Psoas muscle (tissue), 8 donors: ENCODE measurements around the gene CHST2. TPM values are rescaled to one million over a fixed set of nuclear protein-coding genes. Genes with fewer than 3 reads are reported as not detected.

Source experiments
- ATAC-seq, 4 donors: fragments of 200-7000 bp; cut with Tn5 transposase; one replicate each; pipeline ENCODE4 v1.9.1; 2020; ENCODE audit warnings: moderate library complexity in 3 of 4, mild to moderate bottlenecking in 2 of 4
- DNase-seq, 2 donors: peaks; one replicate each; pipeline ENCODE4 v3.0.0-alpha.2; 2020
- H3K27ac ChIP-seq: fragments of 200-600 bp; one replicate; pipeline ENCODE4 v1.8.0; 2022
- H3K27me3 ChIP-seq, 3 donors: fragments of 200-600 bp in 1 of 3; one replicate each; pipeline versions ENCODE4 v1.6.1 to v1.8.0; 2013 to 2022; ENCODE audit warnings: low read length in 2 of 3, mild to moderate bottlenecking in 2 of 3, moderate library complexity in 1 of 3; ENCODE audit not compliant: insufficient read depth in 3 of 3
- H3K36me3 ChIP-seq, 2 donors: fragments of 200-600 bp in 1 of 2; one replicate each; pipeline versions ENCODE4 v1.6.1 to v1.8.0; 2013 to 2022; ENCODE audit warnings: low read depth in 1 of 2, mild to moderate bottlenecking in 1 of 2, moderate library complexity in 1 of 2; ENCODE audit not compliant: insufficient read depth in 1 of 2
- H3K4me1 ChIP-seq: fragments of 200-600 bp; one replicate; pipeline ENCODE4 v1.8.0; 2022
- H3K4me3 ChIP-seq: fragments of 200-600 bp; one replicate; pipeline ENCODE4 v1.8.0; 2022; ENCODE audit warnings: mild to moderate bottlenecking
- H3K9me3 ChIP-seq: fragments of 200-600 bp; one replicate; pipeline ENCODE4 v1.8.0; 2022
- whole genome bisulfite sequencing, 3 donors: extraction: QIAGEN DNeasy Blood & Tissue Kit; methylation state at CpG; one replicate each; pipeline versions ENCODE4 v1.1.6 to v1.1.7; 2013; 5-methylcytosine and 5-hydroxymethylcytosine counted together
- intact Hi-C, 2 donors: fragments of 100-400 bp; cut with DNase I; formaldehyde crosslinking; loops; one replicate each; pipeline versions ENCODE4 v1.11.0 to v1.14.2; 2022
- polyA plus RNA-seq, 3 donors: library from polyadenylated mRNA; stranded (reverse); fragments of 200-250 nt; gene quantifications; one replicate each; pipeline ENCODE4 v1.2.3, GENCODE V29; 2013
- total RNA-seq, 4 donors: library from RNA; stranded (reverse); fragmentation: NEBNext Ultra II Directional in 2 of 4; extraction: Animal tissue kit (Norgen Biotek cat#: 25700) in 2 of 4; gene quantifications; one replicate each; pipeline versions ENCODE4 v1.2.1 to v1.2.4, GENCODE V29; 2021 to 2023
- TF ChIP-seq, protein P1 (sequence below): fragments of 200-600 bp; IDR thresholded peaks from one replicate; pipeline ENCODE4 v1.8.0; 2022; ENCODE audit warnings: antibody characterized with exemption
- donor health status: healthy with polysubstance abuse.
- donor health status: DM: no; HTN: no; CAD: no; lungs with moderate emphysema.
- donor health status: Bipolar disorder and iron deficiency.
- donor health status: healthy.
- donor health status: DM: yes; HTN: yes; CAD: no.
- donor health status: DM: no; HTN: no; CAD: no.
- donor health status: DM: no; HTN: no; CAD: no.
- donor health status: DM: yes; HTN: yes; CAD: no.

Gene CHST2
- total and polyA plus RNA-seq, 7 donors = 0.64 to 2.9 (median 1.8) TPM

DNA sequence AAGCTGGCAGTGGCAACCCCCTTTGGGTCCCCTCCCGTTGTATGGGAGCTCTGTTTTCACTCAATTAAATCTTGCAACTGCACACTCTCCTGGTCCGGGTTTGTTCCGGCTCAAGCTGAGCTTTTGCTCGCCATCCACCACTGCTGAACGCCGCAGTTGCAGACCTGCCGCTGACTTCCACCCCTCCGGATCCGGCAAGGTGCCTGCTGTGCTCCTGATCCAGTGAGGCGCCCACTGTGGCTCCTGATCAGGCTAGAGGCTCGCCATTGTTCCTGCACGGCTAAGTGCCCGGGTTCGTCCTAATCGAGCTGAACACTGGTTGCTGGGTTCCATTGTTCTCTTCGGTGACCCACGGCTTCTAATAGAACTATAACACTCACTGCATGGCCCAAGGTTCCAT lies 22.8 kb downstream of the CHST2 start:
- DNase-seq (no peak), ATAC-seq (no peak)
- Histone ChIP-seq H3K4me3 (no peak overlapping the region), H3K27ac (no peak overlapping the region), H3K9me3 (no peaks in the 10 kb centered on the region), H3K36me3 (no peaks in the 10 kb centered on the region), H3K4me1 (no peaks in the 10 kb centered on the region), H3K27me3 (peaks cover 0 to 2% (median 0%) of the 10 kb centered on the region in 3 donors)
- intact Hi-C loops = no loop called here
- TF ChIP-seq, protein P1, sequence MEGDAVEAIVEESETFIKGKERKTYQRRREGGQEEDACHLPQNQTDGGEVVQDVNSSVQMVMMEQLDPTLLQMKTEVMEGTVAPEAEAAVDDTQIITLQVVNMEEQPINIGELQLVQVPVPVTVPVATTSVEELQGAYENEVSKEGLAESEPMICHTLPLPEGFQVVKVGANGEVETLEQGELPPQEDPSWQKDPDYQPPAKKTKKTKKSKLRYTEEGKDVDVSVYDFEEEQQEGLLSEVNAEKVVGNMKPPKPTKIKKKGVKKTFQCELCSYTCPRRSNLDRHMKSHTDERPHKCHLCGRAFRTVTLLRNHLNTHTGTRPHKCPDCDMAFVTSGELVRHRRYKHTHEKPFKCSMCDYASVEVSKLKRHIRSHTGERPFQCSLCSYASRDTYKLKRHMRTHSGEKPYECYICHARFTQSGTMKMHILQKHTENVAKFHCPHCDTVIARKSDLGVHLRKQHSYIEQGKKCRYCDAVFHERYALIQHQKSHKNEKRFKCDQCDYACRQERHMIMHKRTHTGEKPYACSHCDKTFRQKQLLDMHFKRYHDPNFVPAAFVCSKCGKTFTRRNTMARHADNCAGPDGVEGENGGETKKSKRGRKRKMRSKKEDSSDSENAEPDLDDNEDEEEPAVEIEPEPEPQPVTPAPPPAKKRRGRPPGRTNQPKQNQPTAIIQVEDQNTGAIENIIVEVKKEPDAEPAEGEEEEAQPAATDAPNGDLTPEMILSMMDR = no peak
- 86 to 93% (median 87%) methylated on average over 17 of the region's 17 CpGs for WGBS, 3 donors

- Histone ChIP-seq H3K27me3 (peaks cover 0 to 2% (median 0%) of the 10 kb centered on the region in 3 donors), H3K4me3 (no peak overlapping the region), H3K36me3 (no peaks in the 10 kb centered on the region), H3K27ac (no peak overlapping the region), H3K4me1 (no peaks in the 10 kb centered on the region), H3K9me3 (no peaks in the 10 kb centered on the region)
- DNase-seq (no peak), ATAC-seq (no peak)
- intact Hi-C loops = no loop called here
- TF ChIP-seq, protein P1 = no peak
- WGBS, 3 donors = 55 to 76% (median 66%) methylated on average over 4 of the region's 4 CpGs
Observed at GRCh38 chr3:143145906-143146305, 26.3 kb downstream of the CHST2 start.

DNA sequence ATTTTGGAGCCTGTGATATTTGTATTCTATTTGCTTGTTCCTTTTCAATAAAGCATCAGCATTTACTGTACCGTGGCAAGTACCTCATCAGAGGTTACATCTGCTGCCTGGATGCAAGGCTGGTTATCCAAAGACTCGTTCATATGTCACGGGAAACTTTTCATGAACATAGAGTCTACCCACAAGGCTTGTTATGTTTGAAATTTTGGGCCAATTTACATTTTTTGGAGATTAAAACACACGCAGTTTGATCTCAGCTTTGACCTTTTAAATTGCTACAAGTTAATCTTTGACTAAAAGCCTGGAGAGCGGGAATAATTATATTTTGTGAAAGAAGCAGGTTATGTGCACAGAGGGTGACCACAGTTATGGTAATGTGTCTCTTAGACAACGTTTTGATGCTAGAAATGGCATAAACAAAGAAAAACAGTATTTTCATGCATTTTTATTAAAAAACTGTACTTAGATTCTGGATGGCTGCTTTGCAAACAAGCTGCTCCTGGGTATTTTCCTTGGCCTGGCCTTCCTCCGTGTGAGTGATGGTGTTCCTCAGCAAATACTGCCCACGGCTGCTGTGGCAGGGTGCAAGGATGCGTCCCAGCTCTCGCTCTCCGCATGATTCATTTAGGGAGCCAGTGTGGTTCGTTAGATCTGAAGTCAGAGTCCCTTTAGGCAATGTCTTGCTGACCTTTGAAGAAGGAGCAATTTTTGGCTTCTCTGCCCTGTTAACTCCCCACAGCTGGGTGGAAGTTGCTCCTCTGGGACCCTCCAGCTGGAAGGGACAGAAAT lies 27.1 kb downstream of the CHST2 start:
- Histone ChIP-seq H3K9me3 (no peaks in the 10 kb centered on the region), H3K4me3 (no peak overlapping the region), H3K4me1 (no peaks in the 10 kb centered on the region), H3K27ac (no peak overlapping the region), H3K36me3 (no peaks in the 10 kb centered on the region), H3K27me3 (peaks cover 0 to 2% (median 0%) of the 10 kb centered on the region in 3 donors)
- 72 to 74% (median 74%) methylated on average over 12 of the region's 12 CpGs for WGBS, 3 donors
- ATAC-seq = no peak
- intact Hi-C loops = no loop called here
- TF ChIP-seq, protein P1 = no peak
- no peak for DNase-seq

DNA sequence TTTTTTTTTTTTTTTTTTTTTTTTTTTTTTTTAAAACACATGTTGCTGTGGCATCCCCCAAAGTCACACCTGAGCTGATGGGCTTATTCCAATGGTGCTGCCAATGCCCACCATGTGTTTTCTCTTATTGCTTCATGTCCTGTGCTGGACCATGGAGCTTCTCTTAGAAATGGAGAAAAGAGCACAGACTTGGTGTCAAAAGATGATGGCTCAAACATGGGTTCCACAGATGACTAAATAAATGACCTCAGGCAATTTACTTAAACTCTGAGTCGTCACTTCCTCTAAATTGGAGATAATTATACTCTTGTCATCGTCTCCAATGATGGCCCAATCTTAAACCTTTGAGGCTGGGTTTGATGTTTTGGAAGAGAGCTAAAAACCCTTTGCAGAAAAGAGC lies 28.1 kb downstream of the CHST2 start:
- H3K4me3 ChIP-seq = no peak overlapping the region
- no peaks in the 10 kb centered on the region for H3K36me3 ChIP-seq
- H3K4me1 ChIP-seq = no peaks in the 10 kb centered on the region
- no peak overlapping the region for H3K27ac ChIP-seq
- peaks cover 0 to 2% (median 0%) of the 10 kb centered on the region in 3 donors for H3K27me3 ChIP-seq
- TF ChIP-seq, protein P1 = no peak
- H3K9me3 ChIP-seq = no peaks in the 10 kb centered on the region
- intact Hi-C loops = no loop called here
- WGBS, 3 donors = 79 to 81% (median 80%) methylated on average over 2 of the region's 2 CpGs
- ATAC-seq (no peak), DNase-seq (no peak)
